ENCODE results near the gene MGRN1. TPM values are rescaled to one million over a fixed set of nuclear protein-coding genes. Genes with fewer than 3 reads are reported as not detected.

MGRN1 gene
- total and polyA plus RNA-seq, 4 donors: 29.5 to 112 (median 47.0) TPM

GRCh38 chr16:4679156-4679849, 54.7 kb downstream of the MGRN1 start:
- H3K9me3 ChIP-seq (ENCODE audit: control insufficient read depth in 4 of 4, insufficient read depth in 3 of 4, low read length in 3 of 4): no peaks in the 10 kb centered on the region
- no peak for TF ChIP-seq CTCF (IDR thresholded peaks at IDR 0.05; ENCODE audit: control extremely low read depth, extremely low read depth)
- WGBS, 2 donors: 58 to 67% methylated on average over 20 of the region's 20 CpGs
- no peak overlapping the region for H3K4me3 ChIP-seq
- peaks cover 0 to 41% (median 11%) of the 10 kb centered on the region in 4 donors for H3K36me3 ChIP-seq (ENCODE audit: control insufficient read depth in 4 of 4, insufficient read depth in 4 of 4, low read length in 4 of 4)
- no peak for ATAC-seq (ENCODE audit: insufficient read depth, low FRiP score)
- peak overlapping the region in 1 of 2 donors; percentile 42 for H3K9ac ChIP-seq (ENCODE audit: insufficient read depth in 1 of 2, low read length in 2 of 2)
- H3K4me1 ChIP-seq (ENCODE audit: control insufficient read depth in 5 of 5, insufficient read depth in 5 of 5, low read length in 5 of 5): peaks cover 0 to 10% (median 7%) of the 10 kb centered on the region in 5 donors
- peak overlapping the region; percentile 38 to 95 for H3K27ac ChIP-seq (ENCODE audit: low read depth in 1 of 2, low read length in 1 of 2)
- no peaks in the 10 kb centered on the region for H3K27me3 ChIP-seq (ENCODE audit: control insufficient read depth in 3 of 3, insufficient read depth in 3 of 3, low read length in 2 of 3)
- peak in 1 of 3 donors; percentile 47 for DNase-seq

- peak overlapping the region; percentile 38 to 95 for H3K27ac ChIP-seq (ENCODE audit: low read depth in 1 of 2, low read length in 1 of 2)
- peaks cover 0 to 48% (median 12%) of the 10 kb centered on the region in 4 donors for H3K36me3 ChIP-seq (ENCODE audit: control insufficient read depth in 4 of 4, insufficient read depth in 4 of 4, low read length in 4 of 4)
- H3K4me3 ChIP-seq: no peak overlapping the region
- ATAC-seq (ENCODE audit: insufficient read depth, low FRiP score) (peak; percentile 72), DNase-seq (peak; percentile 44 to 70 (median 53))
- H3K27me3 ChIP-seq (ENCODE audit: control insufficient read depth in 3 of 3, insufficient read depth in 3 of 3, low read length in 2 of 3): no peaks in the 10 kb centered on the region
- peak overlapping the region in 1 of 2 donors; percentile 49 for H3K9ac ChIP-seq (ENCODE audit: insufficient read depth in 1 of 2, low read length in 2 of 2)
- 33 to 46% methylated on average over 47 of the region's 47 CpGs for WGBS, 2 donors
- no peak for TF ChIP-seq CTCF (IDR thresholded peaks at IDR 0.05; ENCODE audit: control extremely low read depth, extremely low read depth)
- no peaks in the 10 kb centered on the region for H3K9me3 ChIP-seq (ENCODE audit: control insufficient read depth in 4 of 4, insufficient read depth in 3 of 4, low read length in 3 of 4)
- H3K4me1 ChIP-seq (ENCODE audit: control insufficient read depth in 5 of 5, insufficient read depth in 5 of 5, low read length in 5 of 5): peaks cover 0 to 10% (median 7%) of the 10 kb centered on the region in 5 donors
Observed at GRCh38 chr16:4679850-4680636, 55.4 kb downstream of the MGRN1 start.

GRCh38 chr16:4680673-4681470, 56.2 kb downstream of the MGRN1 start:
- no peak overlapping the region for H3K4me3 ChIP-seq
- H3K9ac ChIP-seq (ENCODE audit: insufficient read depth in 1 of 2, low read length in 2 of 2): no peak overlapping the region
- H3K9me3 ChIP-seq (ENCODE audit: control insufficient read depth in 4 of 4, insufficient read depth in 3 of 4, low read length in 3 of 4): no peaks in the 10 kb centered on the region
- no peak for TF ChIP-seq CTCF (IDR thresholded peaks at IDR 0.05; ENCODE audit: control extremely low read depth, extremely low read depth)
- 72 to 80% methylated on average over 26 of the region's 26 CpGs for WGBS, 2 donors
- no peak for DNase-seq
- peaks cover 0 to 54% (median 11%) of the 10 kb centered on the region in 4 donors for H3K36me3 ChIP-seq (ENCODE audit: control insufficient read depth in 4 of 4, insufficient read depth in 4 of 4, low read length in 4 of 4)
- H3K4me1 ChIP-seq (ENCODE audit: control insufficient read depth in 5 of 5, insufficient read depth in 5 of 5, low read length in 5 of 5): peaks cover 0 to 10% (median 5%) of the 10 kb centered on the region in 5 donors
- no peak for ATAC-seq (ENCODE audit: insufficient read depth, low FRiP score)
- no peaks in the 10 kb centered on the region for H3K27me3 ChIP-seq (ENCODE audit: control insufficient read depth in 3 of 3, insufficient read depth in 3 of 3, low read length in 2 of 3)
- H3K27ac ChIP-seq (ENCODE audit: low read depth in 1 of 2, low read length in 1 of 2): peak overlapping the region; percentile 38 to 95
